Stimulated activated naive CD4-positive, alpha-beta T cell (primary cell): Measurements from ENCODE around the gene PLEKHA1.

Source experiments
- DNase-seq, 6 experiments: peaks; one replicate each; lab custom pipeline; 2025; lab: John Stamatoyannopoulos, UW

PLEKHA1 gene

DNA sequence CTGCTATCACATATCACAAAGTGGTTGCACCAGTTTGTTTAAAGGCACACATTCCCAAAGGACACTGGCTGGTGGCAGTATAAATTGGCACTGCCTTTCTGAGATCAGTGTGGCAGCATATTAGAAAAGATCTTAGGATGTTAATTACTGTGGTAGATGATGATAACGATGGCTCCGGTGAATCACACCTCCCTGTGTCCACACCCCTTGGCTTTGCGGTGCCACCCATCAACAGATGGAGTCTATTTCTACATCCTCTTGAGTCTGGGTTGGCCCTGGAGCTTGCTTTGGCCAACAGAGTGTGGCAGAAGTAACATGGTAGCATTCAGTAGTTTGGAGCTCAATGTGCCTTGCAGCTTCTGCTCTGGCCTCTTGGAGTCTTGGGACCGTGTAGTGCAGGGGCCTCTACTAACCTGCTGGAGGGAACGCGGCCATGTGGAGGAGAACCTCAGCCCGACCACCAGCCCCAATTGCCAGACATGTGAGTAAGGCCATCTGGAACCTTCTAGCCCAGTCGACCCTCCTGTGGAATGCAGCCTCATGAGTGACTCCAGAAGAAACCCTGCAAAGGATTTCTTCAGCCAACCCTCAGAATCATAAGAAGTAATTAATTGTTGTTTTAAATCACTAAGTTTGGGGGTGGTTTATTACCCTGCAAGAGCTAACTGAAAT is 27.2 kb upstream of the PLEKHA1 start:
- no peak for DNase-seq

DNA sequence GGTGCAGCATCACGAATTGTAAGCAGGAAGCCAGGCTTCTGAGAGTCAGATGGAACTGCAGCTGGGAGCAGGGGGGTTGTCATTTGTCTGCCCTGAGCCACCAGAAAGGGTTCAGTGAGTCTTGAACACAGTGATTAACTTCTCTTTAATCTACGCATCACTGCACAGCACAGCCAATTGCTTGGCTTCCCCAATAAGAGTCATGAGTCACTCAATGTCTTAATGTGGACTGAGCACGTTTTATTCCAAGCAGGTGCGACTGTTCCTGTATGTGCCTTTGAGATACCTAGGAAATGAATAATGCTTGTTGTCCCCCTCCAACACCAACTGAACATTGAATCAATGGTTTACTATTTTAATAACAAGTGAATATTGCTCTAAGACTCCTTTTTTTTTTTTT is 26.0 kb upstream of the PLEKHA1 start:
- no peak for DNase-seq

DNA sequence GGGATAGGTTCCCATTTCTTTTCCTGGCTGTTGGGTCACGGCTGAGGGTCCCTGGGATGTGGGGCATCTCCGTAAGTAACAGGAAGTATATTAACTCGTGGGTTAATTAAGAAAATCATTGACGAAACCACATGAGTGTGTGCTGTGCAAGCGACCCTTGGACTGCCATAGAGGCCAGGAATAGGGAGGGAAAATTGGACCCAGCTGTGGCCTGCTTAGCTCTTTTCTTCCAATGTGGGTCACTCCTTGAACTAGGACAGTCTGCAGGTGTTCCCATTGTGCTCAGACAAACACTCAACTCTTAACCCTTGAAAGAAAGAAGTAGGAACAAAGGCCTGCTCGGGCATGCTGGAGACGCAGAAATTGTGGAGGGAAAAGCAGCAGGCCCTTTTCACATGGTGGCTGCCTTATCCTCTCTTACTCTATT is 25.6 kb upstream of the PLEKHA1 start:
- no peak for DNase-seq

DNA sequence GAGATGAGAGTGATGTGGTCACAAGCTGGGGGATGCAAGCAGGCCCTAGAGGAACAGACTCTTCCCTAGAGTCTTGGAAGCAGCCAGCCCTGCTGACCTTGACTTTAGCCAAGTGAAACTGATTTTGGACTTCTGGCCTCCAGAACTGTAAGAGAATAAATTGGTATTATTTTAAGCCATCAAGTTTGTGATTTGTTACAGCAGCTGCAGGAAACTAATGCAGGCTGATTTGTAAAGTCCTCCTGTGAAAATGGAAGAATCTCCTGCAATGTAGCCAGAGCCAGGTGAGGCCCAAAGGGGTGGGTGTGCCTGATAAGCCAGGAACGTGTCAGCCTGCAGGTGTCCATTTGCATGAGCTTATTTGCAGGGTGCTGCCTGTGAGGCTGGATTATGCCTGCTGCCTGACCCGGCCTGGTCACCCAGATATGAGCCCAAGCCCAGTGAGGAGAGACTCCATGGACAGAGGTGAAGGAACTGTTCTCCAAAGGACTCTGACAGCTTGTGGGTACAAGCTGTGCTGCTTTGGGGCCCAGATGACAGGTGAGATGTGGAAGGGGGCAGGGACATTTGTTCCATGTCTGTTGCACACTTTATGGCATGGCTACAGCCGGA is 24.6 kb upstream of the PLEKHA1 start:
- no peak for DNase-seq

DNA sequence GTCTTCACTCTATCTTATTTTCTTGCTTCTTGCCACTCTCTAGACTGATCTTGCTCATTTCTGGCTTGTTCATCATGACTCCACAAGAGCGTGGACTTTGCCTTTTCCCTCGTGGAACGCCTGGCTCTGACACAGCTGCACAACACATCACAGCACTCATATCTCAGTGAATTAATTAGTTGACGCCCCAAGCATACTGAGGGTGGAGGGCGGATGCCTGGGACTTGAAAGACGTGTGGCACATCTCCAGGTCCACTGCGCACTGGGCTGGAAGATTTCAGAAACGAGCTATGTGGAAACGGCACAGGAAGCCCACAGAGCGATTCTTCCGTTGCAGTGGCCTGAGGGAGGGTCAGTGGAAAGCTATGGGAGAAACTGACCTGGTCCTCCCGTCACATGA is 23.6 kb upstream of the PLEKHA1 start:
- no peak for DNase-seq

DNA sequence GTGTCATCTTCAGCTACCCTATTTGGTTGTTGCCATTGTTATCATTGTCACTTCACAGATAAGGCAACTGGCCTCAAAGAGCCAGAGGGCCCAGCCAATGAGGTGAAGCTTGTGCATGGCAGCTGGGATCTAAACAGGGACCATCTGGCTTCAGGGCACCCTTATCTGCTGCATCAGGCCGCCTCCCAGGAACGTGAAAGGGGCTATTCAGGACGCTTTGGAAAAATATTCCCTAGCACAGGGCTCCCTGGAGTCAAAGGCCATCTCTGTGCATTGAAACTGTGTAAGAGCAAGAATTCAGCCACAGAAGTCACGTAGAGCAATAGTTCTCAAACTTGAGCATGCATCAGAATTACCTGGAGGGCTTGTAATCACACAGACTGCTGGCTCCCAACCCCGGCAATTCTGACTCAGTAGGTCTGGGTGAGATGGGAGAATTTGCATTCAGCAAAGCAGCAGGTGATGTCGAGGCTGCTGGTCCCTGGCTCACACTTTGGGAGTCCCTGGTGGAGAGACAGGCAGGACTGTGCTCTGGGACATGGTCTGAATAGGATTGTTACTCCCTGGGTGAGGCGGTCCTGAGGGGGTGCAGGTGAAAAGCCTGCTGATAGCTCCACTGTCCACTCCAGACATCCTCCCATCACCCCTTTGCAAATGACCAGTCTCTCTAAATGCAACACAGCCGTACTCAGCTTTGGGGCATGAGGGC is 21.5 kb upstream of the PLEKHA1 start:
- no peak for DNase-seq

DNA sequence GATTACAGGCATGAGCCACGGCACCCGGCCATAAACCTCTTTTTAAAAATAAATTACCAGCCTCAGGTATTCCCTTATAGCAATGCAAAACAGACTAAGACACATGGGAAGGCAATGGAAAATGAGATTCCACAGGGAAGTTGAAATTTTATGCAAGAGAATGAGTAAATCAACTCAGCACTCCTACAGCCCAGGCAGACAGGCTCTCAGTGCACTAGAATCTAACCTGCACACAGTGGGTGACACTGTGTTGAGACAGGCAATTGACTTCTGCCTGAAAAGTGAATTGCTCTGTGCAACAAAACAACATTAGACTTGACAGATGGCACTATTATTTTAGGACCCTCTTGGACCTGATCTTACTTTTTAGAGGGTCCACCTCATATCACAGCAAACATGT is 20.1 kb upstream of the PLEKHA1 start:
- DNase-seq, result no peak

DNA sequence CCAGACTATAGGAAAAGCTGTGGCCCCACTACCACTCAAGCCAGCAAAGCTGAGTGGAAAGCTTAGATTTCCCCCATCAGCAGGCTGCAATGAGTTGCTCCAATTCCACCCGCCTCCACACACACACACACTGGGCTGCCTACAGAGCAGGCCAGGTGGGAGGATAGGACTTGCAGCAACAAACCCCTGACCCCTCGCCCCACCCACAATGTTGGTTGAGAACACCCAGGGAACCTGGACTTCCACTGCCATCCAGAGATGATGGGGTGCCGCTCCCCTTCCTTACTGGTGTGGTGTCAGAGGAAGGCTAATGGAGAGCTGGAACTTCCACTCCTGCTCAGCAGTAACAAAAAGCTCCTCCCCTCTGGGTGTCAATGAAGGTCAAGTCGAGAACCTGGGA is 16.8 kb upstream of the PLEKHA1 start:
- DNase-seq, result no peak

DNA sequence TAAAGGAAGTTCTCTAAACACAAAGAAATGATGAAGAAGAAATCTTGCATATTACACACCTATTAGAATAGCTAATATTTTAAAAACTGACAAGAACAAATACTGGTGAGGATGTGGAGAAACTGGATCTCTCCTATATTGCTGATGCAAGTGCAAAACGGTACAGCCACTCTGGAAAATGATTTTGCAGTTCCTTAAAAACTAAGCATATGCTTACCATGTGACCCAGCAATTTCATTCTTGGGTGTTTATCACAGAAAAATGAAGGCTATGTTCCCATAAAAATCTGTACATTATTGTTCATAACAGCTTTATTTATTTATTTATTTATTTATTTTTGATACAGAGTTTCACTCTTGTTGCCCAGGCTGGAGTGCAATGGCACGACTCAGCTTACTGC is 14.9 kb upstream of the PLEKHA1 start:
- DNase-seq, result no peak

DNA sequence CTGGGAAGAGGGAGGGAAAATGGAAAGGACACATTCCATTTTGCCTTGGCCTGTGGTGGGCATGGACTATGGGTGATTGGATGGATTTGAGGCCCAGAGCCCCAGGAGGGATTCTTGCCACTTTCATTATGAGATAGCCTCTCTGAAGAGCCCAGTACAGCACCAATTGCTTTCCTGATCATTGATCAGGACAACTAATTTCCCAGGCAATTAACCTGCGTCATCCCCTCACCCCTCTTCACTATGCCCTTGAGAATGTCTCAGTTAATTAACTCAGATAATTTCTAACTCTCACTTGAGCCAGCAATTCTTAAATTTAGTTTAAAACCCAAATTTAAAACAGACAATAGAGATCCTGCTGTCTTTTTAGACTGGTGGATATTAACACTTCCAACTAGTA is 13.5 kb upstream of the PLEKHA1 start:
- DNase-seq, result no peak

DNA sequence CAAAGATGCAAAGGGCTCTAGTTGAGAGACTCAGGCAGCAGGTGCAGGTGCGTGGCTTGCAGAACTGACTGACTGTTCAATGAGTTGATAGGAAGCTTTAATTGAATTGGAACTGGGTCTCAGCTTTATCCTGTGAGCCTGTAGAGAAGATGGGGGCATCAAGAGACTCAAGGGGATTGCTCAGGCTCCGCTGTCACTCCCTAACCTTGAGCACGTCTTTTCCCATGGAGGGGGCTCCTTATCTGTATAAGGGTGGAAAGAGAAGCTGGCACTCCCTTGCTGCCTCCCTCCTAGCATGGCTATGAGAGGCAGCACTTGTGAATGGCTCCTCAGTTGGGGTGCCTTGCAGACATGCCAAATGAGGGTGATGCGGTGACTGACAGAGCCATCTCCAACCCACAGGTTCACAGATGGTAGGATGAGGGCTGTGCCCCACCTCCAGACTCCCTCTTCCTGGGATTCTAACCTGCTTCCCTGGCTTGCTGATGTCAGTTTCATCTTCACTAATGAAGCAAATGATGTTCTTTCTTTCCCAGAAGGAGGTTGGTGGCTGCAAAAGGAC is 12.4 kb upstream of the PLEKHA1 start:
- no peak for DNase-seq

DNA sequence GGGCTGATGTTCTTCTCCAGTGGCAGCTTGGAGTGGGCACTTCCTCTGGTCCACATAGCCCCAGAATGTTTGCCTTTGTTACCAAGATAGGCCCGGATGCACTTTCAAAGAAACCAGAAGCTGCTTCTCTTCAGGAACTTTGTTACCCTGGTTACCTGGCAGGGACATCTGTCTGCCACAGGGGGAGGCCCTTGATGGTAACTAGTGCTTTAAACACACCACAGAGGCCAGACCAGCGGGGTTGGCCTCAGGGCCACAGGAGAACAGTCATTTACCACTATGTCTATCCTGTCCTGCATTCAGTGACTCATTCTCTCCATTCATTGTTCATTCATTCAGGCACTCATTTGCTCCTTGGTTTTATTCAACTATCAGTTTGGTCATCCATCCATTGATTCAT is 11.9 kb upstream of the PLEKHA1 start:
- DNase-seq, result no peak

DNA sequence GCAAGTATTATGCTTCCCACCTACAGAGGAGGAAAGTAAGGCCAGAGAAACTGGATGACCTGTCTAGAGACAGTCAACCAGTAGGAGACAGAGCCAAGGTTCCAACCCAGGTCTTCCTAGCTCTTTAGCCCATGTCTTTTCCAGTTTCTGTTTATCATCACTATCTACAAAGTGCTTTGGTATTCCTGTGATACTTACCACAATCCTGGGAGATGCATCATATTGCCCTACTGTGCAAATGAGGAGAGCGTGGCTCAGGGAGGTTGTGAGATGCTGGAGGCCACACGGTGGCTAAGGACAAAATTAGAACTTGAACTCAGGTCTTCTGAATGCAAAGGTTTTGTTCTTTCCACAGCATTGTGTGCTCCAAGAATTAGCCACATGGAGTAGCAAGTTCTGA is 11.2 kb upstream of the PLEKHA1 start:
- DNase-seq, result no peak

DNA sequence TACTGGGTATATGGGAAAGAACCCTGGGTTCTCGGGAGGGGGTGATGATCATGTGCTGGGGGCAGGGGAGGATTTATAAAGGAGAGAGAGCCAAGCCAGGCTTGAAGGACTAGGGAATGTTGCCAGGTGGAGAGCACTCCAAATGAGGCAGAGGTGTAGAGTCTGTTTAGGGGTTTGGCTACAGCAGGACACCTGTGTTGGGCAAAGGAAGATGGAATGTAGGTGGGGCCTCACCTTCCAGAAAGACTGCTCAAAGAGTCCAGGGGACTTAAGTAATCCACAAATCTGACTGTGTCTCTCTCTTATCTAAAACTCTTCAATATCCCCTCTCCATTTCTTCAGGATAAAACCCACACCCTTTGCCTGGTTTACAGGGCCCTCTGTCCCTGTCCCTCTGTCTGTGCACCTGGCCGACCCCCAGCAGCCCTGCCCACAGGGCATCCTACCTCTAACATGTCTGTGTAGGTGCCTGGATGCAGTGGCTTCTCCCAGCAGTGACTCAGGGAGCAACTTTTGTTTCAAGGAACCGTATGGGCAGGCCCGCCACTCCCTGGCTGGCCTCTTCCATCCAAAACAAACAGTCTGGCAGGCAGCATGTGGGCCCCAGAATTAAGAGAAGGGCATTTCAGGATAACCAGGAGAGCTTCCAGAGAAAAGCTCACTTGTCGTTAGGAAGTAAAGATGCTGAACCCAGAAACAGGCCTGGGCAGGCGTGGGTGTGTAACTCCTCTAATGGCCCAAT is 10.6 kb upstream of the PLEKHA1 start:
- DNase-seq, result no peak

DNA sequence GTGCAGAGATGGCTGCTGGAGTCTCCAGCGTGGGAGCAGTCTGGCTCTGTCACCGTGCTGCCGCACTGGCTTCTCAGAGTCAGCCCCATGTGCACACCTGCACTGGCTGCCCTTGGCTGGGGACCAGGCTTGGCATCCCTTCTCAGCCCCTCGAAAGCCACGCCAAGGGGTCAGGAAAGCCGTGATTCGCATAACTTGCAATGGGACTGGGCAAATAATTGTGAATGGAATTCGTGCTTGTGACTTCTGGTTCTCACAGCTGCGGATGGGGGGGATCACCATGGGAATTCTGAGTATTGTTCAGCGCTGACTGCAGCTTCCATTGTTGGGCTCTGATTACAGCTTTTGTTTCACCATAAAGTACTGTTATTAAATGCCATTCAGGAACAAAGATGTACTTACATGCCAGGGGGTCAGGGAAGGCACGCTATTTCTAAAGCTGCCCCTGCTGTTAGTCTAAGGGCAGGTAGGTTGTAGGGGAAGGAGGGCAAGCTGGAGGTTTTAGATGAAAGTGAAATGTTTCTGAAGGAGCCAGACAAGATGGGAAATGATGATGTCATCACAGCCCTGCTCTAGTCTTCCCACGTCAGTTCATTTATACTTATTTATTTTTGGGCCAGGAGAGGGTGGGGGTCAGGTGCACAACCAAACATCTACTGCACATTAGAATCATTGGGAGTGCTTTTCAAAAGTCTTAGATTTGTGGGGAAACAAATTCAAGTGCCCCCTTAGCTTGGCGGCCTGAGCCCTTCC is 5.8 kb upstream of the PLEKHA1 start:
- DNase-seq, result no peak

DNA sequence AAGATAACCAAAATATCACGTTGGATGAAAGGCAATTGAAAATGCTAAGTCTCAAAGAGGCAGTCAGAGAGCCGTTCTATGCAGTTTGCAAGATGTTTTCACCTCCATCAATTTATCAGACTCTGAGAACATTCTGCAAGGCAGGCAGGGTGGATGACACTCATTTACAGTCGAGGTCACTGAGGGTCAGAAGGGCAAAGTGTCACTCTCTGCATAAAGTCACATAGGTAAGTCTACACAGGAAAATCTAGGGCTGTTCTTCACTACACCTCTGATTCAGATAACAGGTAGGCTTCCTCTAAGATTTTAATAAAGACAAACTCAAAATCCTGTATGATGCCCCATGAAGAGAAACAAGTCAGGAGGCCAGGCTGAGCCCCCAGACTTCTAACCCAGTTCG is 1.4 kb upstream of the PLEKHA1 start:
- no peak for DNase-seq

DNA sequence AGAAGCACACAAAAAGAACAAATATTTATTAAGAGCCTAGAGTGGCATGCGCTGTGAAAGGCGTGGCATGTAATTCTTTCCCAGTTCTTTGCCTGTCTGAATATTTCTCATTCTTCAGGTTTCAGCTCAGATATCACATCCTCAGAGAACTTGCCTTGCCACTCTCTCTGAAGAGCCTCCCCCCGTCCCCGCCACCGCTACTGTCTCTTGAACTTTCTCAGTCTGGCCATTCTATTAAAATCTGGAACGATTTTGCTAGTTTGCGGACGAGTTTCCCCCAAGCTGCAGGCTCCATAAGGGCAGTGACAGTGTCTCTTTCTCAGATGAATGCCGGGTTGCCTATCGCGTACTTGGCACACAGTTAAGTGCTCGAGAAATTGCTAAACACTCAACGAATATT is 787 bp upstream of the PLEKHA1 start:
- no peak for DNase-seq

DNA sequence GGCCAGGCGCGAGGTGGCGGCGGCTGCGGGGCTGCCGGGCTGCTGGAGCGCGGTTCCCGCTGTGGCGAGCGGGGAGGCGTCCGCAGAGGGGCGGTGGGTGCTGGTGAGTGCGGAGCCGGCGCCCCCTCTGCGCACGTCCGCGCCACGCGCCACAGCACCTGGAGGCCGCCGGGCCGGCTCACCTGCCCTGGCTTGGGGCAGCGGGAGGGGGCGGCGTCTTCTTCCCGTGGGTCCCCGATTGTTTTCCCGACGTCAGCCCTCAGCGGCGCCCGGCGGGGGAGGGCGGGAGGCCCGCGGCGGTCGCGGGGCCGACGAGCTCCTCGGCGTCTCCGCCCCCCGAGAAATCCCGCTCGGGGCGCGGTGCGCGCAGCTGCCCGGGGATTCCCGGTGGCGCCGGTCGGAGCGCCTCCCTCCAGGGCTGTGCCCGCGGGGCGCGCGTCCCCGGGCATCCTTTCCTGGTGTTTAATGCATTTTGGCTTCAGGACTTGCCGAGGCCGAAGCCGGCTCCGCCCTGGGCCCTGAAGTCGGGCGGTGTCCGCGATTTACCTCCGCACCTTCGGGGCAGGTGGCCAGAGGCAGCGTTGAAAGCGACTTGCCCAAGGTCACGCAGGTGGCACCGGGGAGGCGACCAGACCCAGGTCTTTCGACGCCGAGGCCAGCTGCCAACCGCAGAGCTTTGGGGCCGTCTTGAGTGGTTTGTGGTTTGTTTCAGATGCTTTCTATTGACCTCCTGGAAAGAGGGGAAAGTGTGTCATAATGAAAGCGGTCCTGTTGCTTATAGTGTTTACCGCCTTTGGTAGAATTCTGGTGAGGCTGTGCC is 561 bp downstream of the PLEKHA1 start:
- DNase-seq, result peak; percentile 56 to 78 (median 73)

DNA sequence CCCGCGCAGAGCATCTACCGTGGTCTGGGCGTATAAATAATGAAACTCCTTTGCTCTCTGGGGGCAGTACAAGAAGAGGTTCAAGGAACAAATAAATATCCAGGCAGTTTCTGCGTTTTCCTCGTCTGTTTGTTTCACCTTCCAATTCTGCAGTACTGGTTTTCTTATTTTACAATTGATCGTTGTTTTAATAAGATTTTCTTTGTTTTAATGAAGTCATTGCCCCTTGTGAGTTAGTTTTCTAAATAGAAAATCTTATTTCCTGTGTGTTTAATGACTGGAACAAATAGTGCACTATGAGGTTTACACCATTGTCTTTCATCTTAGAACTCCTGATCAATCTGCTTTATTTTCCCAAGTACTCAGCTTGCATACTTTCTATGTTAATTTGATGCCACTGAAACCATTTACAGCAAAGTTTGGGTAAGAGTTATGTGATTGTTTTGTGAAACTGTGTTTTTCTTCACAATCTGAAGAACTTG is 1.2 kb downstream of the PLEKHA1 start:
- no peak for DNase-seq

DNA sequence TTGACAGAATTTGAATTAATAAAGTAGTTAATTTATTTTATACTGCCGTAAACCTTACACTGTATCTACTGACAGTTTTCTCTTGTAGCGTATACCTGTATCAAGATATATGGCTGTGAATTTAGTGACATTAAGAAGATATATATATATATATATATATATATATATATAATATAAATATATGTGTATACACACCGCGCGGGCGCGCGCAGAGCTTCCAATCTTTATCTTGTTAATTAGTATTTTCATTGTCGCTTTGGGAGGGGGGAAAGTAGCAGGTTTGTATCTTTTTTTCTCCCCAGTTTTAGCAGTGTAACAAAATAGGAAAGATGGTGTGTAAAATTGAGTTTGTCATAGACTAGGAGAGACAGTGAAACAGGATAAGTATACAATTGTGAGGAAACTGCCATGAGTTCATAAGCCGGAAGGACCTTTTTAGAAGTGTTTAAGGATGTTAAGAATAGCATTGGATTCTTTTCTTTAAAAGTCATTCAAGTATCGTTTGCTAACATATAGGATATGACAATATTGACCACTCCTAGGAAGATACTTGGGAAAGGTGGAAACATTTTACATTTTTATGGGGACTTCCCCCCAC is 2.0 kb downstream of the PLEKHA1 start:
- DNase-seq, result no peak
